Activated T-cell treated with anti-CD3 and anti-CD28 coated beads, Interleukin-2, amount 50 U/mL, for 48 hours (primary cell): ENCODE data around the gene SPAG16.

Experiments
- DNase-seq, 2 experiments: peaks; one replicate each; pipeline ENCODE4 v3.0.0-alpha.2; 2020

The SPAG16 gene

DNA sequence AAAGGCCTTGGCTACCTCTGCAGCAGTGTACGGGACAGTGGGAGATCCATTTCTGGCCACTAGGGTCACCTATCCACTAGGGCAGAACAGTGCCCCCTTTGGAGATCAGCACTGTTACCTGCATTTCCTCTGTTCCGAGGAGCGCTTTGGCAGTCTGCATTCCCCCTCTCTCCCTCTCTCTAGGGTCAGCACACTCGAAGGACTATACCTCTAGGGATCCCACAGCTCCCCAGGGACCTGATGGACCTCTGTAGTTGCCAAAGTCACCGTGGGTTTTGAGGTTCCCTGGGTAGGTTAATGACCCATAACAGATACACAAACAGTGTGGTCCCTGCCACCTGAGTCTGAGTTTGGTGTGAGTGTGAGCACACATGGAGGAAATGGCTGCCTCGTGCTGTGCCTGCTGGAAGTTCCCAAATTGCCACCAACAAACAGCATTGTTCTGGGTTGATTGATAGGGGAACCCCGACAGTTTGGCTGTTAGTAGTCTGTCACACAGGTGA lies 1026.8 kb downstream of the SPAG16 start:
- no peak for DNase-seq

DNA sequence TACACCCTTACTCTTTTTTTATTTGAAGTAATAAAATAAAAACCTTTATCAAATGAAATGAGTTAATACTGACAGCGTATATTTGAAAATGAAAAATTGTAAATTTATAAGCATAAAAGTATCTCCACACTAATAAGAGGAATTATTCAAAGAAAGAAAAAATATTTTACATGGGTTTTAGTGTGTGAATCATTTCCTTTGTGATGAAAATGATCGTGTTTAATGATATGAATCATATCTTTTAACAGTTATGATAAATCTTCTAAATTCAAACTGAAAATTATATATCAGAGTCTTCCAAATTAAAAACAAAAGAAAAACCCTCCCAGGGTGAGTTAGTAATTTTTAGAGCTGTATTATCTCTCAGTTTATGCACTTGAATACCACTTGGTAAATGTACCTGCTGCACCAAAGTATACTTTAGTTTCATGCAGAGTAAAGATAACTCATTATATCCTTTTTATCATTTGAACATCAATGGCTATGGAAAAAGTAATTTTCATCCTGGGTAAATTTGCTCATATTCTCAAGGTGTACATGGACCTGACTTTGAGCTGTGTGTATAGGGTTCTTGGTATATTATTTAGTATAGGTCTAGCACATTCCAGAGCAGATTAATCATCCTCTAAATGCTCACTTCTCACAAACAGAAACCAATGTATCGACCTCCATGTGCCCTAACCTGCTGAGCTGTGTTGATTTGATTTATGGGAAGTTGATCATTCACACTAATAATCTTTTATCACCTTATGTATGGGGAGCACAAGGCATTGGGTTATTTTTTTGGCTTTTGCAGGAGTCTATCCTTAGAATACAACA lies 1027.9 kb downstream of the SPAG16 start:
- DNase-seq = no peak

DNA sequence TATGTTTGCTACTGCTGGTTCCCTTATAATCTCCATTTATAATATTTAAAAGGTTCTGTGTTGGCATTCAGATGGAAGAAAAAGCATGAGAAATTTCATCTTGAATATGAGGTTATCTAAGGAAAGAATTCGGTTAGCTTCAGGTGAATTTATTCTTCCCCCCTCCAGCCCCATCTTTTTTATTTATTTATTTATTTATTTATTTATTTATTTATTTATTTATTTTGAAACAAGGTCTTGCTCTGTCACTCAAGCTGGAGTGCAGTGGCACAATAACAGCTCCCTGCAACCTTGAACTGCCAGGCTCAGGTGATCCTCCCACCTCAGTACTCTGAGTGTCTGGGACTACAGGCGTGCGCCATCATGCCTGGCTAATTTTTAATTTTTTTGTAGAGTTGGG lies 1031.1 kb downstream of the SPAG16 start:
- no peak for DNase-seq

DNA sequence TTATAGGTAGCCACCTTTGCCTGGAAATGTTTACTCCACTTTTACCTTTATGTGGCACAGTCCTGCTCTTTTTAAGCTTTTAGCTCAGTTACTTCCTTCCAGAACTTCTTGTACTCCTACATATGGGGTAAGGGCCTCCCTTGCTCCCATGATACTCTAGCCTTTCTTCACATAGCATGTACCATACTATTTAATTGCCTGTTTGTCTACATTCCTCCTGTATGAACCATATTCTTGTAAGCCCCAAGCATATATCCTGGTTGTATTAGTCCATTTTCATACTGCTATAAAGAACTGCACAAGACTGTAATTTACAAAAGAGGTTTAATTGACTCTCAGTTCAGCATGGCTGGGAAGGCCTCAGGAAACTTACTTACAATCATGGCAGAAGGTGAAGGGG lies 1035.9 kb downstream of the SPAG16 start:
- no peak for DNase-seq

DNA sequence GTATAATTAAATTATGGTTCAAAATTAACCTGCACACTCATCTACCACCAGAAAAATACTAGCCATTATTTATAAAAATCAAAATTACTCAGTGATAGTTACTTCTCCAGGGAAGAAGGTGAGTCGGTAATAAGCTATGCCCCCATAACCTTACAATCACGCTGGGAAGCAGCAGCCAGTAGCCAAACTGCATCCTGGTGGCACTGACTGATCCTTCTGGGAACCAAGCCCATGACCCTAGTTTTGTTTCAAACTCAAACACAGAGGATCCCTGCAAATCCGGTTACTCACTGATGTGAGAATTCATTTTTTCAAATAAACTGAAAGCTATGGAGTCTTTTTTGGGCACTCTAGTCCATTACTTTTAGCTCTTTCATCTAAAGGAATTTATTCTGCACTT lies 1038.4 kb downstream of the SPAG16 start:
- DNase-seq = no peak

DNA sequence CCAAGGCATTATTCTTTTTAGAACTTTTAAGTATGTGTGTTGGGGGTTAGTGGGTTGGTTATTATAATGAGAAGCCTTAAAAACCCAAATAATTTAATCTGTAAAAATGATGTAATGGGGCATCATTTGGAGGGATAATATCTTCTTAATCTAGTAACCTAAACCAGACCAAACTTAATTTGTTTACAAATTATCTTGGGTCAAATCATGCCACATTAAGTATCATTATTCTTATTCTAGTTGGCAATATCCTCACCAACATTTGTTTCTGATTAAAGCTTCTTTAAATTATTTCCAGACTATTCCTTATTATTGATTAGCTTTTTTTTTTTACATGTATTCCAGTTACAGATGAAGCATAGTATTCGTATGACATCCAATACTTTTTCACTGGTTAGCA lies 1041.1 kb downstream of the SPAG16 start:
- DNase-seq = no peak

DNA sequence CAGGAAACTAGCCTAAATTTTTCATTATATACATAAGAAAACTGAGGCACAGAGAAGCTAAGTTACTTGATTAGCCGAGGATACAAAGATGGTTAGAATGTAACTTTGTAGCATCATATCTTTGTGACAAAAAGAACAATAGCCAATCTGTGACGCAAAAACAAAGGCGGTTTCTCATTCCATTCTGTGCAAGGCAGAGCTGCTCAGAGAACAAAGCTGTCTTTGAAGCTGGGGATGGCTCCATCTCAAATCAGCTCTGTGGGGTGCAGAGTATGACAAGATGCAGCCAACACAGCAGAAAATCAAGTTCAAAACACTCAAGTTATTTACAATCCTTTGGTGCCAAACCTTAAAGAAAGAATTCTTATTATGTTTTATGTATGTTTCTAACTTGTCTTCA lies 1044.7 kb downstream of the SPAG16 start:
- no peak for DNase-seq

DNA sequence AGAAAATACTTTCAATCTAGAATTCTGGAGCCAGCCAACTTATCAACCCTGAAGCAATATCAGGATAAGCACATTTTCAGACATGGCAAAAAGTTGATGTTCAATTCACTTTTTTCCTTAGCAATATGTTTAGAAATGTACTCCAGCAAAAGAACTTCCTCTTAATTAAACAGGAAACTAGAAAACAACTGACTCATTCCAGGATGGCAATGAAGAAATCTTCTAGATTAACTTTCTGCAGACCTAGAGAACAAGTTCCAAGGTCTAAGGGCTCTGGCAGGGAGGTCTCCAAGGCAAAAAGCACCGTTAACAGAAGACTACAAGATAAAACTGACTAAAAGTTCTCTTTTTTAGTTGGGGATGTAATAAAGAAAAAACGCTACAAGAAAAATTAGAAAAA lies 1057.4 kb downstream of the SPAG16 start:
- no peak for DNase-seq

DNA sequence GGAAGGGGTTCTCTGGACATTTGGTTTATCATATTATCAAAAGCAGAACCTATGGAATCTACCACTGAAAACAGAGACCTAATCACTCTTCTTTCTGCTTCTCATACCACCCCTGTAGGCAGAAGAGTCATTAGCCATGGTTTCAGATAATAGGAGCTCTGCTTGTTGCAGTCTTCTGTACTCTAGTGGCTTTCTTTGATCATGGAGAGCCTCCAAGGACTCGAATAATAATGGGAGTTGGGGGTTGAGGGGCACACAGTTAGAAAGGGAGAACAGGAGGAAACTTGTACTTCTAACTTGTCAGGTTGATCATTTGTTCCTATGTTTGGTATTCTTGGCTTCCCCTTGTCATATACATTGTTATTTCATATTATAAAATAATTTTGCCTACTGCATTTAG lies 1074.2 kb downstream of the SPAG16 start:
- no peak for DNase-seq

DNA sequence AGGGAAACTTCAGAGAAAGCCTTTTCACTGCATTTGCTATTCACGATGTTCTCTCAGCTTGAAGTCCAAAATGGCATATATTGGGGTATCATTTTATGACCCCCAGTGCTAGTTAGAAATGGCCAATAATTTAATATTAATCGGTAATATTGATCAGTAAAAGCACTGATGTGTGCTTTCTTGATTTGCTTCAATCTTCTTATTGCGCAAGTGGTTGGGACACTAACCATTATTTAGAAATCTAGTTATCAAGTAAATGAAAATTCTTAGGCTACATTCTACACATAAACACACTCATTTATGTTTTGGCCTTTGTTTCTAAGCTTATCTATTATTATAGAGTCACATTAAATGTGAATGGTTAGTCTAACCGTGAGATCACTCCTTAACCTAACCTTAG lies 1076.9 kb downstream of the SPAG16 start:
- DNase-seq = no peak

DNA sequence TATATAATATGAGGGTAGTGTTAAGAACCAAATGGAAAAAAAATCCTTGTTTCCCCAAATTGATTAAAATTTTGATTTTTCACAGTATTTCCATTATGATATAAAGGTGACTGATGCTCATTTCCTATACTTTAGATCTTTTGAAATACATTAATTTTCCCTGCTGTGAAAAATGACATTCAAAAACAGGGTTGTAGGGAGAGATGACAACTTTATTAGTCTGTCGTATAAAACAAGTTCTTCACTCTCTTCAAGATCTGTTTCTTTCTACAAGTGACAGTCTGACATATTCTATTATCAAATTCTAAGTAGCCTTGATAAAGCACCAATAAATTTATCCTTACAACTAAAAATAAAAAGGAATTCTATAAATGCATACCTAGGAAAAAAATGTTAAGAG lies 1081.3 kb downstream of the SPAG16 start:
- no peak for DNase-seq

DNA sequence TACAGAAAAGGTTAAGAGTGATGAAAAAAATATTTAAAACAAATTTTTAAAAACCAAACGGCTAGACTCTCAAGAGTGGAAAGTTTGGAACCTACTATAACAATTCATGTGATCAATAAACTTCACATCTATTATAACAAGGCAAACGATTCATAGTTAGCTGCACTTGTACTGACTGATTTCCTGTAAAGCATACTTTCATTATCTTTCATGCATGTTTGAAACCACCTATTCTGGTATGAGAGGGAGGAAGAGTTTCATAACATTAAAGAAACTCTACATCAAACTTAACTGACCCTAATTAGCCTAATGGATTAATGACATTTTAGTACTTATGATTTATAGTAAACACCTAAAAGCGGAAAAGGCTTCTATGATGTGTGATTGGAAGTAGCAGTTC lies 1082.9 kb downstream of the SPAG16 start:
- DNase-seq = no peak

DNA sequence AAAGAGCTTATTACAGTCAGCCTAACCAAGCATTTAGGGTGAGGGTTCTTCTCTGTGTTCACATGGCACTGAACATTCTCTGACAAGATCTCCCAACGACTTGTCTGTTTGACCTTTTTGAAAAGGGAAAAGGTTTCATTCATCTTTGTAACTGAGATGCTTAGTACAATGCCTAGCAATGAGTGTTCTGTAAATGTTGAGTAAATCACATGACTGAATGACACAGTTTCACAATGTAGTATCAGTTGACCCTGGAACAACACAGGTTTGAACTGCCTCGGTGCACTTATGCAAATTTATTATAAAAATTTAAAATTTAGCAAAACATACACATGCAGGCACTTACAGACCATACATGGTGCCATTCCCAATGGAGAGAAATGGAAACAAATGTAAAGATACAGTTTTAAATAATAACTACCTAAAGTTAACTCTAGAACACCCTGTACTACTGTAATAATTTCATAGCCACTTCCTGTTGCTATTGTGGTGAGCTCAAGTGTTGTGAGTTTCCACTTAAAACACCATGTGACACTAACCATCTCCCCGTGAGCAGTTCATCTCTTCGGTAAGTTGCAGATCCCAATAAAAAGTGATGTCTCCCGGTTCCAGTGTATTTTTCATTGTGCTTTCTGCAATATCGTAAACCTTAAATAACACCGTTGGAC lies 1092.5 kb downstream of the SPAG16 start:
- DNase-seq = no peak

DNA sequence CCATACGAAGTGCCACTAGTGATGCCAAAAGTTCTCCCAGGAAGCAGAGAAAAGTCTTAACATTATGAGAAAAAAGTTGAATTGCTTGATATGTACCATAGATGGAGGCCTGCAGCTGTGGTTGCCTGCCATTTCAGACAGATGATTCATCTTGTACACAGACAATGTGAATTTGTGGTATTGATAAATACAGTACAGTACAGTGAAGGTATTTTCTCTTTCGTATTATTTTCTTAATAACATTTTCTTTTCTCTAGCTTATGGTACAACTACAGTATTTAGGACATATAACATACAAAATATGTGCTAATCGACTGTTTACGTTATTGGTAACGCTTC lies 1093.0 kb downstream of the SPAG16 start:
- DNase-seq = no peak

DNA sequence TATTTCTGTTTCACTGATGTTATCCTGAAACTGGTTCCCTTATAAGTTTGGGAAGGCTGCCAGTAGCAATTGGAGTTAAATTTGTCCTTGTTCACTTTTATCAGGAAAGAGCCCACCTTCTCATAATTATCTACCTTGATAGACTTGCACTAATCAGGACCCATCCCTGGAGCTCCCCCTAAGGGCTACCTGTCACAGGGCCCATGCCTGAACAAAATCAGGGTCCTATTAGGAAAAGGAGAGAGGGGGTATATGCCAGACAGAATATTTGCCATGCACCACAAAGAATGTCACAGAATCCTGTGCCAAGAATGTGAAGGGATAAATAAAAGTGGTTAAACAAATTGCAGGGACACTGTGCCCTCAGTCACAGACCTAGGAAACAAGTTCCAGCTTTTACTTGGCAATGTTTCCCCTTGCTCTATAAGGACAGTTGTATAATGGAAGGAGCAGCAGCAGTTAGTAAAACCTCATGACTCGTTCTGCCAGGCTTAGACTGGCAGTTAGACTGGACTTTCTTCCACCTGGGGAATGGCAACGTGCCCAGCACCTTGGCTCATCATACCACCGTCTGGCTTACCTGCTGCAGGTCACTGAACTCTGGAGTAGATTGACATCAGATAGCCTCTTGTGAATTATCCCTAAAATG lies 1094.3 kb downstream of the SPAG16 start:
- no peak for DNase-seq

DNA sequence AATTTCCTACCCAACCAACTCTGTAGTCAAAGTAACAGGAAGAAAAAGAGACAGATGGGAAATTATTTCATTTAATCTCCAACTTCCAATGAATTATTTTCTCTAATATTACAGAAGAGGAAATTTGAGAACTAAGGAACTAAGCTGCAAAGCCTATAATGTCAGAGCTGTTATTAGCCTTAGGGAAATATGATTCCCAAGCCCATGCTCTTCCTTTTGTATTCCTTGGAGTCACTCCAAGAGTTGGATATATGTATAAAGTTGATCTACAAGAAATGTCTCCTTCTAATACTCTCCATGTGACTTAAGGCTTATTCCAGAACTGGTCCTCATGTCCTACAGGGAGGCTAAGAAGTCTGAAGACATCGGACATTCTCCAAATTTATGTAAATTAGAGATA lies 1095.0 kb downstream of the SPAG16 start:
- DNase-seq = no peak

DNA sequence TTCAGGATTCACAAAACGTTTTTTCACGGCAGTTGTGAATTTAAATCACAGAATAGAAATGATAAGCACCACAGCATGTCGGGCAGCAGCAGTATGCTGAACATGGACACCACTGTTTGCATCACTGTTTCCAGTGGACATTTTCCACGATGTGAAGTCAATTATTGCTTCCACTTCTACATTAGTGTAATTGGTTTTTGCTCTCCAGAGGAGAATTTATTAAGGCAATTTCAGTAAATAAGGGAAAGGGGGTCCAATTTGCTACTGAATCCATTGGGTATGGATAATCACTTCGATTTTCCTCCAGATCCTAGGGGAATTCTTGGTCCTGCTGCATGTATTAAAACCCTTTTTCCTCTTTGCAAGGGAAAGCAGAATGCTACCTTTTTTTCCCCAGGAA lies 1096.4 kb downstream of the SPAG16 start:
- DNase-seq = no peak

DNA sequence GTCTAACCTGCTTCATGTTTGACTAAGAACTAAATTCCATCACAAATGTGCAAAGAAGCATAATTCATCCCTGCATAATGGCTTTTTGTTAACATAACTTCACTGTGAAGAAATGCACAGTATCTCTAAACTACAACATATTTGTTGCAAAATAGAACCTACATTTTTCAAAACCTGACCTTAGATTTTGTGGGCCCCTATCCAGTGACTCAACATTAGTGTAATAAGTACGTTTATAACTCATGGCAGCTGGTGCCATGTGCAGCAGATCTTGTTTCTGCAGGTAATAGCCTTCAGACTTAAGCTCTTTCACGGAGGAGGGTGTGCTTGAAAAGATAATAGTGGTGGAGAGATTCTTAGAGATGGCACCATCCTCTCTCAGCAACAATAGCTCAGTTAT lies 1098.0 kb downstream of the SPAG16 start:
- DNase-seq = no peak

DNA sequence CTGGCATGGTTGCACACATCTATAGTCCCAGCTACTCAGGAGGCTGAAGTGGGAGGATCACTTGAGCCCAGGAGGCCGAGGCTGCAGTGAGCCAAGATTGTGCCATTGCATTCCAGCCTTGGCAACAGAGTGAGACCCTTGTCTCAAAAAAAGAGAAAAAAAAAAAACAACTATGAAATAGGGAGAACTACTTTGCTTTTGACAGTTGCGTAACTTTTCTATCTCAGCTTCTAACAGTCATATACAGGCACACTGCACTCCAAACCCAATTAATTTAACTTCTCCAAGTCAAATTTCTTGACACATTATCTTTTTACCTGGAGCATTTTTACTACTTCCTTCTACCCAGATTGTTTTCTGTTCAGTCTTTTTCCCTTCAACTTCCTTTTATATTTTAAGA lies 1102.5 kb downstream of the SPAG16 start:
- DNase-seq = no peak

DNA sequence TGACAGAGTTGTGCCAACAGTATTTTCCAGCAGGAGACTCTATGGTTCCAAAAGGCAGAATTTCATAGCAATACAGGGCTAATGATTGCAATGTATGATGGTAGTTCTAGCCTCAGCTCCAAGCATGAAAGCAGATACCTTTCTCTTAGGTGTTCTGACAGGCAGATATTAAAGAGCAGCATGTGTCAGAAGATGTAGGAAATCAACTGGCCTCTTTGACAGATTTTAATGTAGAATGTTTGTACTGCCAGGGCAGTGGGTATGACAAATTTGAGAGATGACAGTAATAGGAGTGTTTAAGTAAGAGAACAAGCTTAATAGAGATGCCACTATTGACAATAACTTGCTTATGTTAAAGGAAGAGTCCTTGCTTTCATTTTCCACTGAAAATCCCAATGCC lies 1105.1 kb downstream of the SPAG16 start:
- DNase-seq = no peak

DNA sequence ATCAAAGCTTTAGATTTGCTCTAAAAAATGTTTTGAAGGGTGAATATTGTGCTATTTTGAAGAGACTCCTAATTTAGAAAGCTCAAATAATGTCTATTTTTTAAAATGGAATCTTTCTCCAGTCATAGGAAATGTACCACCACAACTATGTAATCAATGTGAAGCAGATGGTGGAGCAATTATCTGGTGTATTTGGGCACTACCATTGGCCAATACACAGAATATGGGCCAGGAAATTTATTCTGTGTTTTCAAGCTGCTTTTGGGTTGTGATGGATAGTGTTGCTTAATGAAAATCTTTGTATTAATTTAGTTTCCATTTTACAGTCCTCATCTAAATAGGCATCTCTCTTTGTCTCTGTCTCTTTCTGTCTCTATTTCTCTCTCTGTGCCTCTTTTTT lies 1109.5 kb downstream of the SPAG16 start:
- no peak for DNase-seq

DNA sequence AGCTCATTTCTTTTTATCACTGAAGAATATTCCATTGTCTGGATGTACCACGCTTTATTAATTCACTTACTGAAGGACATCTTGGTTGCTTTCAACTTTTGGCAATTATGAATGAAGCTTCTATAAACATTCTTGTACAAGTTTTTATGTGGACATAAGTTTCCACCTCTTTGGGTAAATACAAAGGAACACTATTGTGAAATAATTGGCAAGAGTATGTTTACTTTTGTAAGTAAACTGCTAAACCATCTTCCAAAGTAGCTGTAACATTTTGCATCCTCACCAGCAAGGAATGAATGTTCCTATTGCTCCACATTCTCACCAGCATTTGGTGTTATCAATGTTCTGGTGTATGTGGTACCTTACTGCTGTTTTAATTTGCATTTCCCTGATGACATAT lies 1110.8 kb downstream of the SPAG16 start:
- DNase-seq = no peak

DNA sequence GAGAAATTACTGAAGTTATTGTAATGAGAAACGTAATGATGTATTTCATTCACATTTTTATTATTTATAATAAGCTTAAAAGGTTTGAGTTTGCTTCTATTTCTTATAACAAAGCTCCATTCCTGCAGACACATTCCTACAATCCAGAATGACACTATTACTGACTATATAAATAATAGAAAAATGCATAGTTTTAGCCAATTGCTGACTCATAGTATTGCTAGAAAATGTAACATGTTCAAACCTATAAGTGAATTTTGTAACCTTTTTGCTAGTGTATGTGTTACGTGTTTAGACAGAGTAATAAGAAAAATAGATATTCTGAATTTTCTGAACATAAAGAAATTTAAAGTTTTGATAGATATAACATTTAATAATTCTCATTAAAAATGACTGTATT lies 1117.3 kb downstream of the SPAG16 start:
- DNase-seq = no peak

DNA sequence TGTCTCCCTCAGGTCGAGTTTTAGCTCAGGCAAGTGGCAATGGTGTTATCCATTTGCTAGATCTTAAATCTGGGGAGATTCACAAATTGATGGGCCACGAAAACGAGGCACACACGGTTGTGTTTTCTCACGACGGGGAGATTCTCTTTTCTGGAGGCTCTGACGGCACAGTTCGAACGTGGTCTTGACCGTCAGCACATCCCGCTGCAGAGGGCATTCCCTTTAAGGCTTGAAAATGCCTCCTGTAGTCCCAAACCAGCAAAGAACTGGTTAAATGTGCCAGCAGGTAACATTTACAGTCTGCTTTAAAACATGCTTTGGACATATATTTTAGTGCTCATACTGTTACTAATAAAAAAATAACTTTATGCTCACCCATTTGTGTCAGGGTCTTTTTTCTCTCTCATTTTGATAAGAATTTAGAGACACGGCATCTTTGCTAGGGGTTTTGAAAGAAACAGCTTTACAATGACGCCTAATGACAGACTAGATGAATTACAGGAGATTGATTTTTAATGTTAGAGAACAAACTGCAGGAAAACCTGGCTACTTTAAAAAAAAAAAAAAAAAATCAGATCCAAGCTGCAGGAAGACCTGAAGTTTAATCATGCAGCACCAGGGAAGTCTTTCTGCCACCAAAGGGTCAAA lies 1126.0 kb downstream of the SPAG16 start:
- DNase-seq = no peak
